HL-60/S4 (cell line): ENCODE measurements around the gene DAB1.

ENCODE experiments used
- in situ Hi-C: fragments of 300-500 bp; cut with MboI; formaldehyde crosslinking; loops from 2 replicates; pipeline ENCODE4 v1.14.3; 2022; ENCODE audit warnings: low sequenced_read_pairs

Gene DAB1

GRCh38 chr1:57179001-57179400 is 244.9 kb downstream of the DAB1 start:
- in situ Hi-C loops, result no loop called here

GRCh38 chr1:57175506-57175905 is 248.4 kb downstream of the DAB1 start:
- in situ Hi-C loops, result no loop called here

- in situ Hi-C loops, result no loop called here
These were observed 251.8 kb downstream of the DAB1 start for GRCh38 chr1:57172040-57172439.

GRCh38 chr1:57167997-57168396 is 255.9 kb downstream of the DAB1 start:
- in situ Hi-C loops, result no loop called here

GRCh38 chr1:57165546-57165945 is 258.3 kb downstream of the DAB1 start:
- in situ Hi-C loops, result no loop called here

GRCh38 chr1:57164584-57164983 is 259.3 kb downstream of the DAB1 start:
- in situ Hi-C loops, result no loop called here

- in situ Hi-C loops, result no loop called here
These were observed 260.1 kb downstream of the DAB1 start for GRCh38 chr1:57163789-57164188.

GRCh38 chr1:57163325-57163724 is 260.5 kb downstream of the DAB1 start:
- in situ Hi-C loops, result no loop called here

- in situ Hi-C loops, result no loop called here
These were observed 261.1 kb downstream of the DAB1 start for GRCh38 chr1:57162607-57163261.

GRCh38 chr1:57160594-57160993 is 263.3 kb downstream of the DAB1 start:
- in situ Hi-C loops, result no loop called here

- in situ Hi-C loops, result no loop called here
These were observed 265.3 kb downstream of the DAB1 start for GRCh38 chr1:57158604-57158998.

GRCh38 chr1:57157818-57158603 is 265.8 kb downstream of the DAB1 start:
- in situ Hi-C loops, result no loop called here

- in situ Hi-C loops, result no loop called here
These were observed 267.0 kb downstream of the DAB1 start for GRCh38 chr1:57156907-57157306.

- in situ Hi-C loops, result no loop called here
These were observed 277.8 kb downstream of the DAB1 start for GRCh38 chr1:57146100-57146499.

GRCh38 chr1:57142999-57143398 is 280.9 kb downstream of the DAB1 start:
- in situ Hi-C loops, result no loop called here

GRCh38 chr1:57142169-57142568 is 281.7 kb downstream of the DAB1 start:
- in situ Hi-C loops, result no loop called here

GRCh38 chr1:57138432-57139078 is 285.3 kb downstream of the DAB1 start:
- in situ Hi-C loops, result no loop called here

GRCh38 chr1:57137980-57138379 is 285.9 kb downstream of the DAB1 start:
- in situ Hi-C loops, result no loop called here

- in situ Hi-C loops, result no loop called here
These were observed 289.1 kb downstream of the DAB1 start for GRCh38 chr1:57134803-57135202.

GRCh38 chr1:57133686-57134085 is 290.2 kb downstream of the DAB1 start:
- in situ Hi-C loops, result no loop called here

GRCh38 chr1:57132993-57133622 is 290.8 kb downstream of the DAB1 start:
- in situ Hi-C loops, result no loop called here
